HepG2 (cell line): ENCODE measurements around the gene ARL3. TPM values are rescaled to one million over a fixed set of nuclear protein-coding genes. Genes with fewer than 3 reads are reported as not detected.
A peak's percentile ranks its signal among the peaks of the same experiment; 100 is the strongest.

Source experiments
- ARNT ChIP-seq: fragments of 450-650 bp; IDR thresholded peaks from 2 replicates; pipeline ENCODE4 v1.6.1; 2017
- FOXM1 ChIP-seq: sonication (generic); formaldehyde crosslinking; IDR thresholded peaks from 2 replicates; pipeline ENCODE4 v1.5.0; 2020; ENCODE audit warnings: missing genetic modification reagents
- GTF3A ChIP-seq: sonication (generic); formaldehyde crosslinking; conservative IDR thresholded peaks from 2 replicates; pipeline ENCODE4 v1.4.0; 2020; ENCODE audit warnings: mild to moderate bottlenecking, missing genetic modification reagents
- HNRNPUL1 ChIP-seq: fragments of 200-400 bp; formaldehyde crosslinking; IDR thresholded peaks from 2 replicates; pipeline ENCODE4 v1.6.1; 2017; ENCODE audit warnings: low read depth, mild to moderate bottlenecking, low read length, moderate library complexity
- MIER2 ChIP-seq: IDR thresholded peaks from 2 replicates; pipeline ENCODE4 v1.6.1; 2016; ENCODE audit warnings: missing biosample characterization, missing genetic modification reagents
- NFE2L2 ChIP-seq: fragments of 150-350 bp; IDR thresholded peaks from 2 replicates; pipeline ENCODE4 v1.6.1; 2014; ENCODE audit warnings: low read length
- NR2F2 ChIP-seq: IDR thresholded peaks from 2 replicates; pipeline ENCODE4 v1.6.1; 2012; ENCODE audit warnings: low read depth, inconsistent platforms, borderline replicate concordance
- PHF8 ChIP-seq: sonication (generic); formaldehyde crosslinking; IDR thresholded peaks from 2 replicates; pipeline ENCODE4 v1.5.0; 2020; ENCODE audit warnings: missing genetic modification reagents
- RBM39 ChIP-seq: fragments of 200-400 bp; formaldehyde crosslinking; IDR thresholded peaks from one replicate; pipeline ENCODE4 v1.6.1; 2018; ENCODE audit warnings: antibody characterized with exemption, mild to moderate bottlenecking, low read depth, low read length; ENCODE audit not compliant: poor library complexity, severe bottlenecking
- RERE ChIP-seq: IDR thresholded peaks from 2 replicates; pipeline ENCODE4 v1.6.1; 2016; ENCODE audit warnings: low read depth, missing genetic modification reagents, missing compliant biosample characterization
- SNAI1 ChIP-seq: sonication (generic); formaldehyde crosslinking; IDR thresholded peaks from 2 replicates; pipeline ENCODE4 v1.5.0; 2020; ENCODE audit warnings: mild to moderate bottlenecking, missing genetic modification reagents, borderline replicate concordance
- TP53 ChIP-seq: sonication (generic); formaldehyde crosslinking; conservative IDR thresholded peaks from 2 replicates; pipeline ENCODE4 v1.4.0; 2020; ENCODE audit warnings: missing genetic modification reagents
- TRIM24 ChIP-seq: sonication (generic); formaldehyde crosslinking; IDR thresholded peaks from 2 replicates; pipeline ENCODE4 v1.8.0; 2022; ENCODE audit warnings: mild to moderate bottlenecking, missing genetic modification reagents
- ZNF101 ChIP-seq: sonication (generic); formaldehyde crosslinking; IDR thresholded peaks from 2 replicates; pipeline ENCODE4 v1.4.0; 2020; ENCODE audit warnings: mild to moderate bottlenecking, low read depth, missing genetic modification reagents, borderline replicate concordance
- ZNF18 ChIP-seq: sonication (generic); formaldehyde crosslinking; IDR thresholded peaks from 2 replicates; pipeline ENCODE4 v1.8.0; 2022; ENCODE audit warnings: mild to moderate bottlenecking, missing genetic modification reagents; ENCODE audit not compliant: insufficient replicate concordance
- ZNF282 ChIP-seq: fragments of 450-650 bp; IDR thresholded peaks from 2 replicates; pipeline ENCODE4 v1.6.1; 2018; ENCODE audit not compliant: partially characterized antibody
- ZNF557 ChIP-seq: sonication (generic); formaldehyde crosslinking; IDR thresholded peaks from 2 replicates; pipeline ENCODE4 v1.4.0; 2020; ENCODE audit warnings: missing genetic modification reagents
- ZNF558 ChIP-seq: sonication (generic); formaldehyde crosslinking; IDR thresholded peaks from 2 replicates; pipeline ENCODE4 v1.9.0; 2022; ENCODE audit warnings: mild to moderate bottlenecking, missing genetic modification reagents, borderline replicate concordance
- ZNF629 ChIP-seq: sonication (generic); formaldehyde crosslinking; conservative IDR thresholded peaks from 2 replicates; pipeline ENCODE4 v1.5.0; 2020; ENCODE audit warnings: missing genetic modification reagents
- ZNF773 ChIP-seq: sonication (generic); formaldehyde crosslinking; IDR thresholded peaks from 2 replicates; pipeline ENCODE4 v1.4.0; 2020; ENCODE audit warnings: missing genetic modification reagents, borderline replicate concordance
- polyA plus RNA-seq, 8 experiments: library from polyadenylated mRNA; depleted of rRNA in 3 of 8; stranded (reverse) in 7 of 8; unstranded in 1 of 8; fragments of >200 nt; fragmentation: Illumina TruSeq in 4 of 8; extraction: Trizol in 4 of 8; gene quantifications; 2 replicates each; pipeline versions ENCODE4 v1.2.1 to v1.2.3, GENCODE V29; 2011 to 2016; ENCODE audit warnings: low read depth in 4 of 8, missing spikeins in 1 of 8, mixed read lengths in 1 of 8; ENCODE audit not compliant: insufficient read depth in 1 of 8
- total RNA-seq, 5 experiments: library from RNA; depleted of rRNA; stranded (reverse); fragments of >200 nt; fragmentation: Illumina TruSeq; extraction: Trizol; gene quantifications; 2 replicates each; pipeline ENCODE4 v1.2.3, GENCODE V29; 2016; ENCODE audit warnings: low read depth in 1 of 5
- TF ChIP-seq, protein P1 (sequence below): sonication (generic); formaldehyde crosslinking; IDR thresholded peaks from 2 replicates; pipeline ENCODE4 v1.8.0; 2022; ENCODE audit warnings: missing genetic modification reagents, mild to moderate bottlenecking, moderate library complexity, borderline replicate concordance

The ARL3 gene
- total and polyA plus RNA-seq, 2 of the 13 experiments (the other 11 are each of a cell fraction or from before 2014, with no cell fraction given) = 5.2 to 6.6 TPM

DNA sequence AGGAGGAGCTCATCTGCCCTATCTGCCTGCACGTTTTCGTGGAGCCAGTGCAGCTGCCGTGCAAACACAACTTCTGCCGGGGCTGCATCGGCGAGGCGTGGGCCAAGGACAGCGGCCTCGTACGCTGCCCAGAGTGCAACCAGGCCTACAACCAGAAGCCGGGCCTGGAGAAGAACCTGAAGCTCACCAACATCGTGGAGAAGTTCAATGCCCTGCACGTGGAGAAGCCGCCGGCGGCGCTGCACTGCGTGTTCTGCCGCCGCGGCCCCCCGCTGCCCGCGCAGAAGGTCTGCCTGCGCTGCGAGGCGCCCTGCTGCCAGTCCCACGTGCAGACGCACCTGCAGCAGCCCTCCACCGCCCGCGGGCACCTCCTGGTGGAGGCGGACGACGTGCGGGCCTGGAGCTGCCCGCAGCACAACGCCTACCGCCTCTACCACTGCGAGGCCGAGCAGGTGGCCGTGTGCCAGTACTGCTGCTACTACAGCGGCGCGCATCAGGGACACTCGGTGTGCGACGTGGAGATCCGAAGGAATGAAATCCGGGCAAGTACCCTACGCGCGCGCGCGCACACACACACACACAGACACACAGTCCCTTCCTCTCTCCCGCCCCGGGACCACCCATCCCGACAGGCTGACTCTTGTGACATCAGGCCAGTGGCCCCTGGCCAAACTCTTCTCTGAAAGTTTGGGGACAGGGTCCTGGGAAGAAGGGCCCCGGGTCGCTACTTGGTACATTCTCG lies 69.4 kb downstream of the ARL3 start (continued):
- TF ChIP-seq, protein P1, sequence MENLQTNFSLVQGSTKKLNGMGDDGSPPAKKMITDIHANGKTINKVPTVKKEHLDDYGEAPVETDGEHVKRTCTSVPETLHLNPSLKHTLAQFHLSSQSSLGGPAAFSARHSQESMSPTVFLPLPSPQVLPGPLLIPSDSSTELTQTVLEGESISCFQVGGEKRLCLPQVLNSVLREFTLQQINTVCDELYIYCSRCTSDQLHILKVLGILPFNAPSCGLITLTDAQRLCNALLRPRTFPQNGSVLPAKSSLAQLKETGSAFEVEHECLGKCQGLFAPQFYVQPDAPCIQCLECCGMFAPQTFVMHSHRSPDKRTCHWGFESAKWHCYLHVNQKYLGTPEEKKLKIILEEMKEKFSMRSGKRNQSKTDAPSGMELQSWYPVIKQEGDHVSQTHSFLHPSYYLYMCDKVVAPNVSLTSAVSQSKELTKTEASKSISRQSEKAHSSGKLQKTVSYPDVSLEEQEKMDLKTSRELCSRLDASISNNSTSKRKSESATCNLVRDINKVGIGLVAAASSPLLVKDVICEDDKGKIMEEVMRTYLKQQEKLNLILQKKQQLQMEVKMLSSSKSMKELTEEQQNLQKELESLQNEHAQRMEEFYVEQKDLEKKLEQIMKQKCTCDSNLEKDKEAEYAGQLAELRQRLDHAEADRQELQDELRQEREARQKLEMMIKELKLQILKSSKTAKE (CRISPR knock-in tag) = peak; percentile 57; the same call in 1 of the 2 replicates
- TF ChIP-seq TRIM24 (CRISPR knock-in tag) (no peak), ZNF18 (CRISPR knock-in tag) (peak; percentile 29), ARNT (no peak), ZNF557 (no peak), RBM39 (peak; percentile 46), MIER2 (CRISPR knock-in tag) (0 out of 2 replicates have a peak, but pooled peaks have one; percentile 38), ZNF773 (CRISPR knock-in tag) (peak; percentile 96), PHF8 (CRISPR knock-in tag) (peak; percentile 85), ZNF282 (no peak), GTF3A (0 out of 2 replicates have a peak, but pooled peaks have one; percentile 27), ZNF558 (CRISPR knock-in tag) (peak; percentile 95; the same call in 1 of the 2 replicates), SNAI1 (CRISPR knock-in tag) (no peak), FOXM1 (CRISPR knock-in tag) (no peak; the same call in 1 of the 2 replicates), RERE (peak; percentile 60; the same call in 1 of the 2 replicates), NFE2L2 (no peak), TP53 (CRISPR knock-in tag) (no peak), ZNF101 (CRISPR knock-in tag) (peak; percentile 94; the same call in 1 of the 2 replicates), ZNF629 (CRISPR knock-in tag) (no peak), NR2F2 (no peak; the same call in 1 of the 2 replicates), HNRNPUL1 (no peak)
